Measurements from ENCODE around the gene DCXR. TPM values are rescaled to one million over a fixed set of nuclear protein-coding genes. Genes with fewer than 3 reads are reported as not detected.

Gene DCXR
- total RNA-seq = 10 to 100 TPM; 34.8 to 87.4 (median 51.1) TPM
- 100 to 1,000 TPM in 1 of 2 donors, 10 to 100 TPM in 1; 86.7 to 108 TPM for polyA plus RNA-seq

- FAIRE-seq = peak; percentile 26
- peak within 1 kb of the TSS; percentile 90 to 99 (median 98) for H3K27ac ChIP-seq
Observed at GRCh38 chr17:82037092-82037888, at the start of gene DCXR. TSS of gene DCXR (minus strand) at chr17:82037697. CDS start at chr17:82037682, 15 bp downstream.

GRCh38 chr17:82085931-82086764 lies 48.7 kb upstream of the DCXR start:
- H3K36me3 ChIP-seq = peaks cover 0 to 57% (median 34%) of the 10 kb centered on the region in 3 donors
- DNase-seq = peak in 1 of 6 donors; percentile 67
- no peak for FAIRE-seq
- H3K4me3 ChIP-seq = no peak overlapping the region
- no peaks in the 10 kb centered on the region for H3K27me3 ChIP-seq
- ATAC-seq = no peak
- H3K4me1 ChIP-seq = no peaks in the 10 kb centered on the region
- H3K27ac ChIP-seq = no peak overlapping the region
- intact Hi-C loops (cut with DNase I) = no loop called here
- H3K9me3 ChIP-seq = no peaks in the 10 kb centered on the region
- no peak for TF ChIP-seq CTCF (IDR thresholded peaks at IDR 0.05)
- WGBS, 2 donors = 91% methylated on average over 23 to 25 of the region's 25 CpGs

More at GRCh38 chr17:82037092-82037888, at the start of gene DCXR:
- intact Hi-C loops (cut with DNase I) = no loop called here
- Histone ChIP-seq H3K27me3 (no peaks in the 10 kb centered on the region), H3K4me3 (peak within 1 kb of the TSS; percentile 62 to 75 (median 70)), H3K4me1 (peaks cover 0 to 9% (median 1%) of the 10 kb centered on the region in 3 donors), H3K36me3 (no peaks in the 10 kb centered on the region), H3K9me3 (no peaks in the 10 kb centered on the region)
- WGBS, 2 donors = 0 to 1% methylated on average over 68 to 92 of the region's 92 CpGs
- peak; percentile 96 to 99 (median 97) for DNase-seq
- peak; percentile 76 to 83 (median 80) for TF ChIP-seq CTCF (IDR thresholded peaks at IDR 0.05)
- ATAC-seq = peak; percentile 94 to 98 (median 95)

- no peak for TF ChIP-seq CTCF (IDR thresholded peaks at IDR 0.05)
- FAIRE-seq = no peak
- 92 to 93% methylated on average over 33 to 49 of the region's 49 CpGs for WGBS, 2 donors
Observed at GRCh38 chr17:82085031-82085861, 47.7 kb upstream of the DCXR start.

GRCh38 chr17:82084373-82085030 lies 47.0 kb upstream of the DCXR start:
- H3K36me3 ChIP-seq = peaks cover 0 to 57% (median 34%) of the 10 kb centered on the region in 3 donors
- intact Hi-C loops (cut with DNase I) = no loop called here
- WGBS, 2 donors = 94 to 95% methylated on average over 30 to 31 of the region's 31 CpGs

More at GRCh38 chr17:82085031-82085861, 47.7 kb upstream of the DCXR start:
- Histone ChIP-seq H3K4me3 (no peak overlapping the region), H3K4me1 (no peaks in the 10 kb centered on the region), H3K27me3 (no peaks in the 10 kb centered on the region), H3K9me3 (no peaks in the 10 kb centered on the region), H3K27ac (no peak overlapping the region), H3K36me3 (peaks cover 0 to 59% (median 34%) of the 10 kb centered on the region in 3 donors)
- intact Hi-C loops (cut with DNase I) = no loop called here
- ATAC-seq (no peak), DNase-seq (peak in 1 of 6 donors; percentile 74)

More at GRCh38 chr17:82084373-82085030, 47.0 kb upstream of the DCXR start:
- ATAC-seq = no peak
- Histone ChIP-seq H3K9me3 (no peaks in the 10 kb centered on the region), H3K27ac (no peak overlapping the region), H3K4me3 (no peak overlapping the region), H3K27me3 (no peaks in the 10 kb centered on the region), H3K4me1 (no peaks in the 10 kb centered on the region)
- no peak for FAIRE-seq
- TF ChIP-seq CTCF (IDR thresholded peaks at IDR 0.05) = no peak
- DNase-seq = peak in 1 of 6 donors; percentile 70
